HS-27A (cell line): Measurements from ENCODE around the gene CCT6B.

ENCODE experiments used
- DNase-seq: peaks from one replicate; pipeline ENCODE4 v3.0.0-alpha.2; 2012; ENCODE audit warnings: low read depth, missing footprints

CCT6B gene

GRCh38 chr17:34883106-34884000 lies 77.9 kb downstream of the CCT6B start:
- no peak for DNase-seq

- DNase-seq, result no peak
Observed at GRCh38 chr17:34879146-34879545, 82.1 kb downstream of the CCT6B start.
